HepG2 (cell line): ENCODE measurements around the gene CKAP2L.

ENCODE experiments used
- KLF11 ChIP-seq: IDR thresholded peaks from 2 replicates; pipeline ENCODE4 v1.6.1; 2016; ENCODE audit warnings: missing compliant biosample characterization
- NBN ChIP-seq: fragments of 450-650 bp; conservative IDR thresholded peaks from 2 replicates; pipeline ENCODE4 v1.6.1; 2017

DNA sequence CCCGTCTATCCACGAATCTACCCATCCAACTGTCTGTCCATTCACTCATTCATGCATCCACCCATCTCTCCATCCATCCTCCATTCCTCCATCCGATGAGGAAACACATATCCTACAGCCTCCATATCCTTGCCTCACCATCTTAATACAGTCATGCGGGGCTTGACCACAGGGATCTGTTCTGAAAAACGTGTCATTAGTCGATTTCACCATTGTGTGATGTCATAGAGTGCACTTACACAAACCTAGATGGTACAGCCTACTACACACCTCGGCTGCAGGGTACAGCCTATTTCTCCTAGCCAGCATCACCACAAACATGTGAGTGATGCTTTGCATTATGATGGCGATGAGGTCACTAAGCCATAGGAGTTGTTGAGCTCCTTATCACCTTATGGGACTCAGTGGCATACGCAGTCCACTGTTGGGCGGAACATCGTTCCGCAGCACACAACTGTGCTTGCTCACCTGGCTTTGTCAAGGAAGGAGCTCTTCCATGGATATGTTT, 45.5 kb downstream of the CKAP2L start:
- TF ChIP-seq NBN (no peak), KLF11 (no peak)
